ENCODE data around the gene ALKBH1. TPM values are rescaled to one million over a fixed set of nuclear protein-coding genes. Genes with fewer than 3 reads are reported as not detected.

The ALKBH1 gene
- total and polyA plus RNA-seq, 2 donors (not counting 3 experiments of a cell fraction or from before 2014, with no cell fraction given) = 10.2 to 14.8 TPM

DNA sequence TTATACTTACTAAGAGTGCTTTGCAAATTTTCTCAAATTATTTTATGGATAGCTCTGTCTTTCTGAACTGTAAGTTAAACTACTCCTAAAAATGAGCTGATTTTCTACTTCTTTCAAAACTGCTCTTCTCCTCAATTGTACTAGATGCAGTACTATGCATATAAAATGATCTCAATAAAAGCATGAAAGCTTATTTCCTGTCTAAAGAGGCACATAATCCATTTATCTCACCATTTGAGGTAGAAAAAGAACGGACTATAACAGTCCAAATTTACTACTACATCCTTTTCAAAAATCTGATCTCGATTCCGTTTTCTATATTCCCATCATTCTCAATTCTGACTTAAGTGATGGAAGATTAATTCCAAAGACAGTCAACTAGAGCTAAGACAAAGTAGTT is 14.5 kb upstream of the ALKBH1 start:
- CTCF ChIA-PET = no interaction called here
- Histone ChIP-seq H3K4me3 (replicated peaks in 1 of 3; ENCODE audit: insufficient read depth in 1 of 3, low read depth in 1 of 3, low read length in 3 of 3) (no peak overlapping the region), H2AFZ (ENCODE audit: low read depth, low read length) (no peak overlapping the region), H3K9me3 (replicated peaks; ENCODE audit: control insufficient read depth, insufficient read depth, low read length) (no peaks in the 10 kb centered on the region), H3K79me2 (ENCODE audit: control insufficient read depth, insufficient read depth, low read length) (peaks cover 3% of the 10 kb centered on the region), H3K4me2 (ENCODE audit: insufficient read depth, low read length) (no peak overlapping the region), H3K9ac (replicated peaks; ENCODE audit: extremely low read depth, insufficient read depth, low read length) (no peak overlapping the region), H3K27me3 (ENCODE audit: control insufficient read depth in 2 of 2, insufficient read depth in 2 of 2, low read length in 2 of 2) (no peaks in the 10 kb centered on the region), H3K36me3 (ENCODE audit: control insufficient read depth in 2 of 2, extremely low read depth in 1 of 2, insufficient read depth in 2 of 2, low read length in 2 of 2) (peaks cover 13 to 22% of the 10 kb centered on the region in 2 experiments), H3K9me1 (replicated peaks; ENCODE audit: control insufficient read depth, extremely low read depth, insufficient read depth, low read length) (no peaks in the 10 kb centered on the region), H4K20me1 (replicated peaks; ENCODE audit: control insufficient read depth, extremely low read depth, insufficient read depth, low read length) (no peaks in the 10 kb centered on the region), H3K4me1 (ENCODE audit: control insufficient read depth, extremely low read depth, insufficient read depth, low read length) (no peaks in the 10 kb centered on the region), H3K27ac (ENCODE audit: insufficient read depth, low read depth, low read length) (no peak overlapping the region)
- TF ChIP-seq MYC (IDR thresholded peaks at IDR 0.05; ENCODE audit: low read depth, low read length) (no peak), POLR2AphosphoS5 (IDR thresholded peaks at IDR 0.05; ENCODE audit: insufficient read depth, low read depth, low read length) (no peak), MAX (IDR thresholded peaks at IDR 0.05; ENCODE audit: insufficient read depth, insufficient read length) (no peak), JUN (IDR thresholded peaks at IDR 0.05; ENCODE audit: borderline replicate concordance, insufficient read depth, insufficient read length, low read depth) (no peak), EZH2 (IDR thresholded peaks at IDR 0.05; ENCODE audit: borderline replicate concordance, low read depth, low read length, severe bottlenecking) (no peak), GATA2 (IDR thresholded peaks at IDR 0.05; ENCODE audit: insufficient read depth, insufficient read length, low read depth, low read length) (no peak), POLR2A (IDR thresholded peaks at IDR 0.05; ENCODE audit: low read depth, low read length) (no peak), FOS (IDR thresholded peaks at IDR 0.05; ENCODE audit: borderline replicate concordance, insufficient read depth, low read length) (no peak)
- TF ChIP-seq, protein P1, sequence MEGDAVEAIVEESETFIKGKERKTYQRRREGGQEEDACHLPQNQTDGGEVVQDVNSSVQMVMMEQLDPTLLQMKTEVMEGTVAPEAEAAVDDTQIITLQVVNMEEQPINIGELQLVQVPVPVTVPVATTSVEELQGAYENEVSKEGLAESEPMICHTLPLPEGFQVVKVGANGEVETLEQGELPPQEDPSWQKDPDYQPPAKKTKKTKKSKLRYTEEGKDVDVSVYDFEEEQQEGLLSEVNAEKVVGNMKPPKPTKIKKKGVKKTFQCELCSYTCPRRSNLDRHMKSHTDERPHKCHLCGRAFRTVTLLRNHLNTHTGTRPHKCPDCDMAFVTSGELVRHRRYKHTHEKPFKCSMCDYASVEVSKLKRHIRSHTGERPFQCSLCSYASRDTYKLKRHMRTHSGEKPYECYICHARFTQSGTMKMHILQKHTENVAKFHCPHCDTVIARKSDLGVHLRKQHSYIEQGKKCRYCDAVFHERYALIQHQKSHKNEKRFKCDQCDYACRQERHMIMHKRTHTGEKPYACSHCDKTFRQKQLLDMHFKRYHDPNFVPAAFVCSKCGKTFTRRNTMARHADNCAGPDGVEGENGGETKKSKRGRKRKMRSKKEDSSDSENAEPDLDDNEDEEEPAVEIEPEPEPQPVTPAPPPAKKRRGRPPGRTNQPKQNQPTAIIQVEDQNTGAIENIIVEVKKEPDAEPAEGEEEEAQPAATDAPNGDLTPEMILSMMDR (IDR thresholded peaks at IDR 0.05; ENCODE audit: extremely low read depth in 1 of 2, insufficient read depth in 1 of 2, low read depth in 1 of 2, low read length in 2 of 2) = no peak
- intact Hi-C loops (cut with micrococcal nuclease) = no loop called here
- FAIRE-seq (no peak), DNase-seq (ENCODE audit: low read depth, low spot score) (no peak)
- BruUV-seq (replicated peaks) = no TSS peak
- POLR2A ChIA-PET = no interaction called here
- dilution Hi-C loops (cut with MboI; ENCODE audit: extremely low pct_ligation_motif_present, low sequenced_read_pairs) = no loop called here

Data from endothelial cell of umbilical vein (primary cell).